HG02852 (cell line): ENCODE measurements around the gene SORCS3.
A peak's percentile ranks its signal among the peaks of the same experiment; 100 is the strongest.

Experiments
- ATAC-seq: cut with Tn5 transposase; IDR thresholded peaks from one replicate; pipeline ENCODE4 v1.9.1; 2021; ENCODE audit warnings: mild to moderate bottlenecking, moderate library complexity; ENCODE audit not compliant: unreplicated experiment

SORCS3 gene

GRCh38 chr10:104641187-104641936 lies at the start of gene SORCS3:
SORCS3 (plus strand) TSS chr10:104641290.
- no peak for ATAC-seq

- ATAC-seq = no peak
These were observed 49.6 kb upstream of the SORCS3 start for GRCh38 chr10:104591441-104591840.

- no peak for ATAC-seq
These were observed 39.9 kb upstream of the SORCS3 start for GRCh38 chr10:104601166-104601565.

GRCh38 chr10:104608091-104608828 lies 32.8 kb upstream of the SORCS3 start:
- ATAC-seq = no peak

- no peak for ATAC-seq
These were observed 28.4 kb upstream of the SORCS3 start for GRCh38 chr10:104612571-104613205.

- ATAC-seq = no peak
These were observed 27.7 kb upstream of the SORCS3 start for GRCh38 chr10:104613406-104613805.

- peak; percentile 68 for ATAC-seq
These were observed 26.8 kb upstream of the SORCS3 start for GRCh38 chr10:104614245-104614831.

- no peak for ATAC-seq
These were observed 26.0 kb upstream of the SORCS3 start for GRCh38 chr10:104615136-104615535.

GRCh38 chr10:104617831-104618230 lies 23.3 kb upstream of the SORCS3 start:
- ATAC-seq = no peak

- no peak for ATAC-seq
These were observed 18.9 kb upstream of the SORCS3 start for GRCh38 chr10:104622175-104622574.

- ATAC-seq = no peak
These were observed 18.4 kb upstream of the SORCS3 start for GRCh38 chr10:104622598-104623209.

GRCh38 chr10:104630731-104631130 lies 10.4 kb upstream of the SORCS3 start:
- ATAC-seq = no peak

- ATAC-seq = no peak
These were observed 9.1 kb upstream of the SORCS3 start for GRCh38 chr10:104631946-104632345.

GRCh38 chr10:104638861-104639589 lies 2.1 kb upstream of the SORCS3 start:
- no peak for ATAC-seq

- no peak for ATAC-seq
These were observed 1.3 kb upstream of the SORCS3 start for GRCh38 chr10:104639590-104640338.

- no peak for ATAC-seq
These were observed 527 bp upstream of the SORCS3 start for GRCh38 chr10:104640339-104641186.

- no peak for ATAC-seq
These were observed 1.0 kb downstream of the SORCS3 start for GRCh38 chr10:104641937-104642657.

GRCh38 chr10:104642658-104643302 lies 1.7 kb downstream of the SORCS3 start:
- ATAC-seq = no peak
